Endothelial cell (in vitro differentiated cells): ENCODE results near the gene PDZD2. TPM values are rescaled to one million over a fixed set of nuclear protein-coding genes. Genes with fewer than 3 reads are reported as not detected.
A peak's percentile ranks its signal among the peaks of the same experiment; 100 is the strongest.

Experiments used
- DNase-seq: peaks from one replicate; pipeline ENCODE4 v3.0.0; 2021; ENCODE audit warnings: low spot score
- H3K27ac Mint-ChIP-seq: one replicate; pipeline ENCODE4 v1.8.0; 2021; ENCODE audit warnings: mixed read lengths, inconsistent platforms; ENCODE audit not compliant: unreplicated experiment
- H3K27me3 Mint-ChIP-seq: one replicate; pipeline ENCODE4 v1.8.0; 2021; ENCODE audit warnings: mild to moderate bottlenecking, moderate library complexity, mixed read lengths, inconsistent platforms; ENCODE audit not compliant: unreplicated experiment
- H3K36me3 Mint-ChIP-seq: one replicate; pipeline ENCODE4 v1.8.0; 2021; ENCODE audit warnings: mild to moderate bottlenecking, low read depth, mixed read lengths, inconsistent platforms; ENCODE audit not compliant: unreplicated experiment
- H3K4me1 Mint-ChIP-seq: one replicate; pipeline ENCODE4 v1.8.0; 2021; ENCODE audit warnings: mild to moderate bottlenecking, mixed read lengths, inconsistent platforms; ENCODE audit not compliant: unreplicated experiment
- H3K4me3 Mint-ChIP-seq: one replicate; pipeline ENCODE4 v1.8.0; 2021; ENCODE audit warnings: mild to moderate bottlenecking, mixed read lengths, inconsistent platforms; ENCODE audit not compliant: unreplicated experiment
- H3K9me3 Mint-ChIP-seq: one replicate; pipeline ENCODE4 v1.8.0; 2021; ENCODE audit warnings: mixed read lengths, inconsistent platforms; ENCODE audit not compliant: unreplicated experiment
- CTCF ChIP-seq: fragments of 200-600 bp; sonication (generic); IDR thresholded peaks from one replicate; pipeline ENCODE4 v1.5.0; 2021; ENCODE audit warnings: antibody characterized with exemption; ENCODE audit not compliant: unreplicated experiment
- total RNA-seq: library from RNA; stranded (reverse); fragmentation: NEBNext Ultra II Directional; extraction: Animal tissue kit (Norgen Biotek cat#: 25700); gene quantifications from one replicate; pipeline ENCODE4 v1.2.1, GENCODE V29; 2021; ENCODE audit not compliant: unreplicated experiment

The PDZD2 gene
- total RNA-seq, 1 donor from 2014 or later = 71.1 TPM

DNA sequence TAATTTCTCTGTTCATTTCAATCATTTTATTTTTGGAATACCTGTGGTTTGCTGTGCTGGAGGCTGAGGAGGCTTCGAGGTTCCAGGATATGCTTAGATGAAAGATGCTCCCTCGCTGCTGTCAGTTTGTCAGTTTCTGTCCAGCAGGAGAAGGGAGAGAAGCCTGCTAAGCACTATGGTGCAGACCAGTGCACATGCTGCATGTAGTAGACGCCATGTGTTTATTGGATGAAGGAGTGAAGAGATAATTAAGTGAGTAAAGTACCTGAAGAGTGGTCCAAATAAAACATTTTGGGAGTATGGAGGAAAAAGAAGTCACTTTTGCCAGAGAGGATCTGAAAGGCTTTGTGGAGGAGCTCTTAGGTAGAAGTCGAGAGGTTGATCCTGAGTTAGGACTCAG, 2.1 kb downstream of the PDZD2 start:
- no peak overlapping the region for H3K4me3 Mint-ChIP-seq
- peaks cover 2% of the 10 kb centered on the region for H3K27me3 Mint-ChIP-seq
- no peak for DNase-seq
- H3K9me3 Mint-ChIP-seq = no peaks in the 10 kb centered on the region
- H3K27ac Mint-ChIP-seq = no peak overlapping the region
- no peak for TF ChIP-seq CTCF
- peaks cover 24% of the 10 kb centered on the region for H3K4me1 Mint-ChIP-seq
- peaks cover 3% of the 10 kb centered on the region for H3K36me3 Mint-ChIP-seq

- no peak for DNase-seq
These were observed 2.6 kb downstream of the PDZD2 start for GRCh38 chr5:31641575-31641974.

DNA sequence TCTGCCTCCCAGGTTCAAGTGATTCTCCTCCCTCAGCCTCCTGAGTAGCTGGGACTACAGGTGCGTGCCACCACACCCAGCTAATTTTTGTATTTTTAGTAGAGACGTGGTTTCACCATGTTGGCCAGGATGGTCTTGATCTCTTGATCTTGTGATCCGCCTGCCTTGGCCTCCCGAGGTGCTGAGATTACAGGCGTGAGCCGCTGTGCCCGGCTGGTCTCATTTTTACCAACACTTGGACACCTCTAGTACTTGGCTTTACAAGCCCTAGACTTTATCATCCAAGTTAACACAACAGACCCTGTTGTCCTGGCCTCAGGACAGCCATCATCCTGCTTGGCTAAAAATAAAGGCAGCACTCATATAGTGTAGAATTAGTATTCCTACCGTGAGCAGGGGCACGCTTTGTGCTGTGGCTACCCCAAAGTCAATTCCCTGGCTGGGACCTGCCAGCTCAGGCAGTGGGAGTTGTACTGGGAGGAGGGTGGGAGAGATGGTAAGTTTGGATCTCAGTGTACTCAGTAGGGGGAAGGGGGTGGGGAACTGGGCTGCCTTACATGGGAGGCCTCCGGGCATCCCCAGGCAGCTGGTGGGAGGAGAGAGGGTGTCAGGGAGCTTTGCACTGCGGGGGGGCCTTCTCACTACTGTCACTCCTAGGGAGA, 6.6 kb downstream of the PDZD2 start:
- Mint-ChIP-seq H3K27me3 (peaks cover 5% of the 10 kb centered on the region), H3K27ac (no peak overlapping the region), H3K36me3 (peaks cover 17% of the 10 kb centered on the region), H3K4me1 (peaks cover 6% of the 10 kb centered on the region), H3K4me3 (no peak overlapping the region), H3K9me3 (no peaks in the 10 kb centered on the region)
- no peak for DNase-seq
- TF ChIP-seq CTCF = no peak

More at GRCh38 chr5:31641575-31641974, 2.6 kb downstream of the PDZD2 start:
- Mint-ChIP-seq H3K4me3 (no peak overlapping the region), H3K4me1 (peaks cover 22% of the 10 kb centered on the region), H3K9me3 (no peaks in the 10 kb centered on the region), H3K27me3 (peaks cover 2% of the 10 kb centered on the region), H3K36me3 (peaks cover 3% of the 10 kb centered on the region), H3K27ac (no peak overlapping the region)
- TF ChIP-seq CTCF = no peak

DNA sequence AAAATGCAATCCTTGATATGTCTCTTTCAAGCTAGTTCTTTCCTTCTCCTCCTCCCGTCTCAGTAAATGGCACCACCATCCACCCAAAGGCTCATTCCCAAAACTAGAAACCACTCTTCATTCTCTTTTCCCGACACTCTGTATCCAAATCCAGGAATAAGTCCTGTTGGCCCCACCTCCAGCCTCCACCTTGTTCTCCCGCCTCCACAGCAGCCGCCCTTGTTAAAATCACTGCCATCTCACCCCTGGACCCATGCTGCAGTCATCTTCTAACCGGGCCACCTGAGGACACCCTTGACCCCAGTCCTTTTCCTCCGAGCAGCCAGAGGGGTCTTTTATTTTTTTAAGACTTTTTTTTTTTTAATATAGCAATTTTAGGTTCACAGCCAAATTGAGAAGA, 9.4 kb downstream of the PDZD2 start:
- Mint-ChIP-seq H3K9me3 (no peaks in the 10 kb centered on the region), H3K27ac (peak overlapping the region; percentile 32), H3K36me3 (peaks cover 17% of the 10 kb centered on the region), H3K4me1 (peaks cover 8% of the 10 kb centered on the region), H3K4me3 (peak overlapping the region; percentile 32), H3K27me3 (peaks cover 5% of the 10 kb centered on the region)
- no peak for DNase-seq
- no peak for TF ChIP-seq CTCF

GRCh38 chr5:31651241-31651640, 12.3 kb downstream of the PDZD2 start:
- Mint-ChIP-seq H3K9me3 (no peaks in the 10 kb centered on the region), H3K27ac (no peak overlapping the region), H3K27me3 (peaks cover 7% of the 10 kb centered on the region), H3K4me3 (no peak overlapping the region), H3K4me1 (peaks cover 30% of the 10 kb centered on the region), H3K36me3 (peaks cover 26% of the 10 kb centered on the region)
- no peak for DNase-seq
- no peak for TF ChIP-seq CTCF
